DMS114 treated with DMSO at 0.1 percent for 48 hours (cell line): ENCODE measurements around the gene NCOA5.
"Not testable (repeated sequence)": the region's sequence is repeated elsewhere in the genome, so short reads cannot be mapped to it uniquely, and the experiment has no call there.

Experiments used
- DNase-seq: peaks from one replicate; lab custom pipeline; 2025; ENCODE audit not compliant: unreplicated experiment; lab: John Stamatoyannopoulos, UW

Gene NCOA5

GRCh38 chr20:46121184-46121930 lies 31.6 kb upstream of the NCOA5 start:
- no peak for DNase-seq

GRCh38 chr20:46120136-46120535 lies 30.4 kb upstream of the NCOA5 start:
- DNase-seq, result no peak

- no peak for DNase-seq
These were observed 29.8 kb upstream of the NCOA5 start for GRCh38 chr20:46119547-46119946.

GRCh38 chr20:46119028-46119546 lies 29.3 kb upstream of the NCOA5 start:
- no peak for DNase-seq

- no peak for DNase-seq
These were observed 28.8 kb upstream of the NCOA5 start for GRCh38 chr20:46118481-46119020.

GRCh38 chr20:46117704-46118467 lies 28.1 kb upstream of the NCOA5 start, which contains the start of gene CD40:
Gene CD40 (plus strand): TSS chr20:46118314. CDS start chr20:46118344, 30 bp downstream.
- DNase-seq, result peak; percentile 65

GRCh38 chr20:46114449-46114848 lies 24.7 kb upstream of the NCOA5 start:
- no peak for DNase-seq

- DNase-seq, result no peak
These were observed 23.3 kb upstream of the NCOA5 start for GRCh38 chr20:46113113-46113470.

GRCh38 chr20:46112430-46113112 lies 22.8 kb upstream of the NCOA5 start:
- DNase-seq, result no peak

- no peak for DNase-seq
These were observed 22.1 kb upstream of the NCOA5 start for GRCh38 chr20:46111836-46112212.

- DNase-seq, result no peak
These were observed 21.5 kb upstream of the NCOA5 start for GRCh38 chr20:46111028-46111835.

- DNase-seq, result no peak
These were observed 19.2 kb upstream of the NCOA5 start for GRCh38 chr20:46108976-46109375.

- no peak for DNase-seq
These were observed 18.7 kb upstream of the NCOA5 start for GRCh38 chr20:46108435-46108841.

GRCh38 chr20:46107061-46107460 lies 17.3 kb upstream of the NCOA5 start:
- no peak for DNase-seq

- DNase-seq, result no peak
These were observed 14.5 kb upstream of the NCOA5 start for GRCh38 chr20:46104262-46104661.

GRCh38 chr20:46102940-46103339 lies 13.2 kb upstream of the NCOA5 start:
- DNase-seq, result no peak

- no peak for DNase-seq
These were observed 12.2 kb upstream of the NCOA5 start for GRCh38 chr20:46101957-46102356.

GRCh38 chr20:46100988-46101387 lies 11.2 kb upstream of the NCOA5 start:
- no peak for DNase-seq

- DNase-seq, result not testable (repeated sequence)
These were observed 10.7 kb upstream of the NCOA5 start for GRCh38 chr20:46100444-46100843.

GRCh38 chr20:46099491-46100287 lies 9.9 kb upstream of the NCOA5 start:
- no peak for DNase-seq
